ENCODE measurements around the gene USP44.
"Not testable (repeated sequence)": the region's sequence is repeated elsewhere in the genome, so short reads cannot be mapped to it uniquely, and the experiment has no call there.

Gene USP44

GRCh38 chr12:95509300-95509699 lies 42.0 kb downstream of the USP44 start:
- no peak for DNase-seq (ENCODE audit: low read depth)

- no peak for DNase-seq (ENCODE audit: low read depth)
Measured at GRCh38 chr12:95506707-95507523, 44.4 kb downstream of the USP44 start.

GRCh38 chr12:95505039-95505438 lies 46.2 kb downstream of the USP44 start:
- DNase-seq (ENCODE audit: low read depth): no peak

GRCh38 chr12:95504140-95504539 lies 47.1 kb downstream of the USP44 start:
- no peak for DNase-seq (ENCODE audit: low read depth)

- no peak for DNase-seq (ENCODE audit: low read depth)
Measured at GRCh38 chr12:95499772-95500171, 51.5 kb downstream of the USP44 start.

GRCh38 chr12:95498968-95499367 lies 52.3 kb downstream of the USP44 start:
- no peak for DNase-seq (ENCODE audit: low read depth)

- no peak for DNase-seq (ENCODE audit: low read depth)
Measured at GRCh38 chr12:95497031-95497430, 54.2 kb downstream of the USP44 start.

- no peak for DNase-seq (ENCODE audit: low read depth)
Measured at GRCh38 chr12:95495433-95495832, 55.8 kb downstream of the USP44 start.

- DNase-seq (ENCODE audit: low read depth): no peak
Measured at GRCh38 chr12:95494888-95495287, 56.4 kb downstream of the USP44 start.

- no peak for DNase-seq (ENCODE audit: low read depth)
Measured at GRCh38 chr12:95492462-95492861, 58.8 kb downstream of the USP44 start.

GRCh38 chr12:95487024-95487423 lies 64.3 kb downstream of the USP44 start:
- no peak for DNase-seq (ENCODE audit: low read depth)

GRCh38 chr12:95484524-95484923 lies 66.8 kb downstream of the USP44 start:
- DNase-seq (ENCODE audit: low read depth): no peak

GRCh38 chr12:95482564-95482963 lies 68.7 kb downstream of the USP44 start:
- DNase-seq (ENCODE audit: low read depth): not testable (repeated sequence)

- no peak for DNase-seq (ENCODE audit: low read depth)
Measured at GRCh38 chr12:95481888-95482287, 69.4 kb downstream of the USP44 start.

- no peak for DNase-seq (ENCODE audit: low read depth)
Measured at GRCh38 chr12:95481072-95481471, 70.2 kb downstream of the USP44 start.

GRCh38 chr12:95480230-95480629 lies 71.0 kb downstream of the USP44 start:
- no peak for DNase-seq (ENCODE audit: low read depth)

GRCh38 chr12:95474660-95474958 lies 76.7 kb downstream of the USP44 start:
- no peak for DNase-seq (ENCODE audit: low read depth)

- peak; percentile 87 for DNase-seq (ENCODE audit: low read depth)
Measured at GRCh38 chr12:95473884-95474659, 77.2 kb downstream of the USP44 start, which contains the start of gene METAP2. TSS of gene METAP2 (plus strand) at chr12:95474152. CDS start at chr12:95474180, 28 bp downstream.

GRCh38 chr12:95473231-95473883 lies 77.9 kb downstream of the USP44 start:
- no peak for DNase-seq (ENCODE audit: low read depth)

- DNase-seq (ENCODE audit: low read depth): no peak
Measured at GRCh38 chr12:95470300-95470699, 81.0 kb downstream of the USP44 start.
